Tibial nerve (tissue), 4 donors: ENCODE measurements around the gene RIMOC1. TPM values are rescaled to one million over a fixed set of nuclear protein-coding genes. Genes with fewer than 3 reads are reported as not detected.

Experiments
- total RNA-seq, 4 donors: library from RNA; depleted of rRNA; stranded (reverse); fragments of >200 nt; gene quantifications; one replicate each; pipeline ENCODE4 v1.1.0, GENCODE V29; 2016

The RIMOC1 gene
- total RNA-seq, 4 donors from 2014 or later = 12.3 to 23.4 (median 18.0) TPM

Other genes with a start within 250 kb of the RIMOC1 start
- gene OXCT1, start 33.9 kb upstream of the RIMOC1 start, total RNA-seq = 10 to 100 TPM; 20.4 to 41.2 (median 26.0) TPM
- 10 to 100 TPM; 17.0 to 23.5 (median 20.2) TPM for gene FBXO4, start 20.9 kb downstream of the RIMOC1 start, total RNA-seq